Right atrium auricular region (tissue), 2 donors: ENCODE results near the gene POR. TPM values are rescaled to one million over a fixed set of nuclear protein-coding genes. Genes with fewer than 3 reads are reported as not detected.
A peak's percentile ranks its signal among the peaks of the same experiment; 100 is the strongest.

ENCODE experiments used
- DNase-seq: peaks from one replicate; pipeline ENCODE4 v3.0.0-alpha.2; 2019; ENCODE audit warnings: low spot score
- H3K27ac ChIP-seq, 2 donors: fragments of 200-600 bp; sonication (generic); 1 replicate in 1 of 2; 2 replicates in 1 of 2; pipeline ENCODE4 v1.5.1; 2016 to 2019
- H3K27me3 ChIP-seq, 2 donors: fragments of 200-600 bp; sonication (generic); one replicate each; pipeline versions ENCODE4 v1.5.1 to v1.6.0; 2017 to 2019
- H3K36me3 ChIP-seq: fragments of 200-600 bp; sonication (generic); one replicate; pipeline ENCODE4 v1.5.1; 2016
- H3K4me1 ChIP-seq, 2 donors: fragments of 200-600 bp; sonication (generic); one replicate each; pipeline versions ENCODE4 v1.5.1 to v1.6.0; 2017 to 2019
- H3K4me3 ChIP-seq, 2 donors: fragments of 200-600 bp; sonication (generic); 1 replicate in 1 of 2; 2 replicates in 1 of 2; pipeline ENCODE4 v1.5.1; 2017 to 2019; ENCODE audit warnings: mild to moderate bottlenecking in 1 of 2, moderate library complexity in 1 of 2
- H3K9me3 ChIP-seq, 2 donors: fragments of 200-600 bp; sonication (generic); one replicate each; pipeline ENCODE4 v1.5.1; 2019
- CTCF ChIP-seq, 2 donors: fragments of 200-600 bp; sonication (generic); IDR thresholded peaks; one replicate each; pipeline ENCODE4 v1.5.1; 2019; ENCODE audit warnings: antibody characterized with exemption in 2 of 2
- total RNA-seq, 2 donors: library from RNA; depleted of rRNA; stranded (reverse); fragments of >200 nt; gene quantifications; one replicate each; pipeline ENCODE4 v1.1.0, GENCODE V29; 2016

POR gene
- total RNA-seq, 2 donors from 2014 or later, result 53.4 to 85.3 TPM

- H3K4me3 ChIP-seq, result peak overlapping the region in 1 of 2 donors; percentile 10
- no peak for DNase-seq
- no peaks in the 10 kb centered on the region for H3K27me3 ChIP-seq
- H3K4me1 ChIP-seq, result peaks cover 0 to 81% of the 10 kb centered on the region in 2 donors
- TF ChIP-seq CTCF (IDR thresholded peaks at IDR 0.05), result no peak
- H3K9me3 ChIP-seq, result no peaks in the 10 kb centered on the region
- H3K36me3 ChIP-seq, result peaks cover 6% of the 10 kb centered on the region
- H3K27ac ChIP-seq, result peak overlapping the region; percentile 80
Observed at GRCh38 chr7:75968012-75968411, 53.1 kb downstream of the POR start.

GRCh38 chr7:75968561-75969001 lies 53.6 kb downstream of the POR start:
- no peaks in the 10 kb centered on the region for H3K27me3 ChIP-seq
- no peaks in the 10 kb centered on the region for H3K9me3 ChIP-seq
- H3K27ac ChIP-seq, result peak overlapping the region; percentile 80
- peaks cover 0 to 76% of the 10 kb centered on the region in 2 donors for H3K4me1 ChIP-seq
- DNase-seq, result no peak
- TF ChIP-seq CTCF (IDR thresholded peaks at IDR 0.05), result no peak
- peaks cover 10% of the 10 kb centered on the region for H3K36me3 ChIP-seq
- H3K4me3 ChIP-seq, result peak overlapping the region in 1 of 2 donors; percentile 10

DNA sequence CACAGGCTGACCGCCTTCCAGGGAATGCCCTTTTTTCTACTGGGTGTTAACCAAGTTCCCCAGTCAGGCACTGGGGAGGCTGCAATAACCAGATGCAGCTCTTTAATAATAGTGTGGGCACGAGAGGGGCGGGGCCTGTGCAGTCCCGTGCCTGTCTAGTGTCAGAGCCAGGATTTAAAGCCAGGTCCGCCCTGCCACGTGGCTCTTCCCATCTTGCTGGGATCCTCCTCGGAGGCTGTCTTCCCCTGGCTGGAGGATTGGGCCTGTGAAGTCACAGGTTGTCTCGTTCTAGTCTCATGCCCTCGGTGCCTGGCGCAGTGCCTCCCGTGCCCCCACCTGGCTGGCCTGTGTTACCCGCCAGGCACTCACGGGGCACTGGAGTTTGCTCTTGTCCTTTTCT lies 54.2 kb downstream of the POR start:
- H3K27me3 ChIP-seq, result no peaks in the 10 kb centered on the region
- H3K36me3 ChIP-seq, result peaks cover 10% of the 10 kb centered on the region
- H3K27ac ChIP-seq, result peak overlapping the region; percentile 80
- H3K4me3 ChIP-seq, result no peak overlapping the region
- TF ChIP-seq CTCF (IDR thresholded peaks at IDR 0.05), result no peak
- no peaks in the 10 kb centered on the region for H3K9me3 ChIP-seq
- DNase-seq, result no peak
- peaks cover 0 to 72% of the 10 kb centered on the region in 2 donors for H3K4me1 ChIP-seq

DNA sequence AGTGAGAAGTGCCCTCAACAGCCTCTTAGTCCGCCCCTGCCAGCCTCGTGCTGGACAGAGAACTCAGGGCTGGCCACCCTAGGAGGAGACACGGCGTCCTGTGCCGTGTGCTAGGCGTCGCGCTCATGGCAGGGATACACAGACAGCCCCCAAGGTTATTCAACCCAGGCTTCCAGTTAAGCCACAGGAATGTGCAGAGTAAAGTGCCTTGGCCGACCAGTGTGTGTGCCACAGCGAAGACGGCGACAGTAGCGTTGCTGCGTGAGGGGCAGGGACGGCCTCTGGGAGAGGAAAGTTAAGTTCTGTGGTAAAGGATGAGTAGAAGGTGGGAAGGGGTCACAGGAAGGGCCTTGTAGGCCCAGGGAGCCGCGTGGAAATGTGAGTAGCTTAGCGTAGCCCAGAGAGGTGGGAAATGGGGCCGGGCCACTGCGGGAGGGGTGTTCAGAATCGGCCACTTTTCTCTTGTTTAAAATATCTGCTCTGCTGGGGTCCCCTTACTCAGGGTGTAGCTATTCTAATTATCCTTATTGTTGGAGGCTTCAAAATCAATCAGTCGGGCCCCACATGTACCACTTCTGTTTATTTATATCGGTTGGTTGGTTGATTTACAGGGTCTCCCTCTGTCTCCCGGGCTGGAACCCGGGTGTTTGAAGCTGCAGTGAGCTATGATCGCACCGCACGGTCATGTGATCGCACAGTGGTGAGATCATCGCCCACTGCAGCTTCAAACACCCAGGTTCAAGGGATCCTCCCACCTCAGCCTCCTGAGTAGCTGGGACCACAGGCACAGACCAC lies 54.9 kb downstream of the POR start:
- H3K4me3 ChIP-seq, result no peak overlapping the region
- H3K27ac ChIP-seq, result peak overlapping the region; percentile 80
- TF ChIP-seq CTCF (IDR thresholded peaks at IDR 0.05), result no peak
- H3K9me3 ChIP-seq, result no peaks in the 10 kb centered on the region
- peaks cover 0 to 70% of the 10 kb centered on the region in 2 donors for H3K4me1 ChIP-seq
- DNase-seq, result no peak
- peaks cover 10% of the 10 kb centered on the region for H3K36me3 ChIP-seq
- H3K27me3 ChIP-seq, result no peaks in the 10 kb centered on the region

- Histone ChIP-seq H3K27me3 (no peaks in the 10 kb centered on the region), H3K9me3 (no peaks in the 10 kb centered on the region), H3K36me3 (peaks cover 10% of the 10 kb centered on the region), H3K4me3 (no peak overlapping the region), H3K27ac (peak overlapping the region; percentile 59 to 68), H3K4me1 (peaks cover 0 to 55% of the 10 kb centered on the region in 2 donors)
- TF ChIP-seq CTCF (IDR thresholded peaks at IDR 0.05), result no peak
- DNase-seq, result no peak
Observed at GRCh38 chr7:75971309-75971960, 56.5 kb downstream of the POR start.
